HG03442 (cell line): Measurements from ENCODE around the gene MTMR12.
A peak's percentile ranks its signal among the peaks of the same experiment; 100 is the strongest.
"Not testable (repeated sequence)": the region's sequence is repeated elsewhere in the genome, so short reads cannot be mapped to it uniquely, and the experiment has no call there.

Experiments
- ATAC-seq: cut with Tn5 transposase; IDR thresholded peaks from one replicate; pipeline ENCODE4 v1.9.1; 2021; ENCODE audit warnings: mild to moderate bottlenecking, moderate library complexity; ENCODE audit not compliant: unreplicated experiment

MTMR12 gene

GRCh38 chr5:32325062-32325461, 12.3 kb upstream of the MTMR12 start:
- ATAC-seq = peak; percentile 45

- no peak for ATAC-seq
Measured at GRCh38 chr5:32323741-32324140, 11.0 kb upstream of the MTMR12 start.

GRCh38 chr5:32322882-32323281, 10.1 kb upstream of the MTMR12 start:
- no peak for ATAC-seq

- not testable (repeated sequence) for ATAC-seq
Measured at GRCh38 chr5:32321787-32322186, 9.0 kb upstream of the MTMR12 start.

GRCh38 chr5:32320576-32320975, 7.8 kb upstream of the MTMR12 start:
- ATAC-seq = no peak

GRCh38 chr5:32319926-32320543, 7.3 kb upstream of the MTMR12 start:
- ATAC-seq = no peak

GRCh38 chr5:32319392-32319791, 6.7 kb upstream of the MTMR12 start:
- ATAC-seq = no peak

GRCh38 chr5:32317041-32317440, 4.3 kb upstream of the MTMR12 start:
- no peak for ATAC-seq

GRCh38 chr5:32315221-32316014, 2.7 kb upstream of the MTMR12 start:
- ATAC-seq = no peak

GRCh38 chr5:32314658-32315057, 1.9 kb upstream of the MTMR12 start:
- no peak for ATAC-seq

GRCh38 chr5:32314152-32314488, 1.4 kb upstream of the MTMR12 start:
- not testable (repeated sequence) for ATAC-seq

- peak; percentile 22 for ATAC-seq
Measured at GRCh38 chr5:32312197-32312594, 543 bp downstream of the MTMR12 start.

- no peak for ATAC-seq
Measured at GRCh38 chr5:32311404-32312196, 1.1 kb downstream of the MTMR12 start.

- no peak for ATAC-seq
Measured at GRCh38 chr5:32309761-32310160, 3.0 kb downstream of the MTMR12 start.

- ATAC-seq = no peak
Measured at GRCh38 chr5:32308946-32309345, 3.8 kb downstream of the MTMR12 start.

- ATAC-seq = no peak
Measured at GRCh38 chr5:32307769-32308194, 5.0 kb downstream of the MTMR12 start.

GRCh38 chr5:32304622-32305021, 8.1 kb downstream of the MTMR12 start:
- ATAC-seq = no peak

GRCh38 chr5:32303755-32304120, 9.0 kb downstream of the MTMR12 start:
- ATAC-seq = no peak

GRCh38 chr5:32302835-32303754, 9.6 kb downstream of the MTMR12 start:
- ATAC-seq = no peak

- ATAC-seq = no peak
Measured at GRCh38 chr5:32301891-32302290, 10.8 kb downstream of the MTMR12 start.
